Fibroblast of mammary gland (primary cell): ENCODE results near the gene BTBD3.

ENCODE experiments used
- DNase-seq: peaks from one replicate; pipeline ENCODE4 v3.0.0-alpha.2; 2010; ENCODE audit warnings: low read depth
- H3K4me3 ChIP-seq: 2 replicates; pipeline ENCODE4 v1.5.1; 2011; ENCODE audit warnings: low read depth, mild to moderate bottlenecking, low read length, moderate library complexity; ENCODE audit not compliant: control insufficient read depth
- TF ChIP-seq, protein P1 (sequence below): conservative IDR thresholded peaks from 2 replicates; pipeline ENCODE4 v1.5.1; 2011; ENCODE audit warnings: low read depth, low read length, inconsistent platforms; ENCODE audit not compliant: control insufficient read depth, insufficient read depth

The BTBD3 gene

GRCh38 chr20:11888648-11889047, 29.0 kb upstream of the BTBD3 start:
- DNase-seq: no peak
- TF ChIP-seq, protein P1, sequence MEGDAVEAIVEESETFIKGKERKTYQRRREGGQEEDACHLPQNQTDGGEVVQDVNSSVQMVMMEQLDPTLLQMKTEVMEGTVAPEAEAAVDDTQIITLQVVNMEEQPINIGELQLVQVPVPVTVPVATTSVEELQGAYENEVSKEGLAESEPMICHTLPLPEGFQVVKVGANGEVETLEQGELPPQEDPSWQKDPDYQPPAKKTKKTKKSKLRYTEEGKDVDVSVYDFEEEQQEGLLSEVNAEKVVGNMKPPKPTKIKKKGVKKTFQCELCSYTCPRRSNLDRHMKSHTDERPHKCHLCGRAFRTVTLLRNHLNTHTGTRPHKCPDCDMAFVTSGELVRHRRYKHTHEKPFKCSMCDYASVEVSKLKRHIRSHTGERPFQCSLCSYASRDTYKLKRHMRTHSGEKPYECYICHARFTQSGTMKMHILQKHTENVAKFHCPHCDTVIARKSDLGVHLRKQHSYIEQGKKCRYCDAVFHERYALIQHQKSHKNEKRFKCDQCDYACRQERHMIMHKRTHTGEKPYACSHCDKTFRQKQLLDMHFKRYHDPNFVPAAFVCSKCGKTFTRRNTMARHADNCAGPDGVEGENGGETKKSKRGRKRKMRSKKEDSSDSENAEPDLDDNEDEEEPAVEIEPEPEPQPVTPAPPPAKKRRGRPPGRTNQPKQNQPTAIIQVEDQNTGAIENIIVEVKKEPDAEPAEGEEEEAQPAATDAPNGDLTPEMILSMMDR: no peak
- no peak overlapping the region for H3K4me3 ChIP-seq

DNA sequence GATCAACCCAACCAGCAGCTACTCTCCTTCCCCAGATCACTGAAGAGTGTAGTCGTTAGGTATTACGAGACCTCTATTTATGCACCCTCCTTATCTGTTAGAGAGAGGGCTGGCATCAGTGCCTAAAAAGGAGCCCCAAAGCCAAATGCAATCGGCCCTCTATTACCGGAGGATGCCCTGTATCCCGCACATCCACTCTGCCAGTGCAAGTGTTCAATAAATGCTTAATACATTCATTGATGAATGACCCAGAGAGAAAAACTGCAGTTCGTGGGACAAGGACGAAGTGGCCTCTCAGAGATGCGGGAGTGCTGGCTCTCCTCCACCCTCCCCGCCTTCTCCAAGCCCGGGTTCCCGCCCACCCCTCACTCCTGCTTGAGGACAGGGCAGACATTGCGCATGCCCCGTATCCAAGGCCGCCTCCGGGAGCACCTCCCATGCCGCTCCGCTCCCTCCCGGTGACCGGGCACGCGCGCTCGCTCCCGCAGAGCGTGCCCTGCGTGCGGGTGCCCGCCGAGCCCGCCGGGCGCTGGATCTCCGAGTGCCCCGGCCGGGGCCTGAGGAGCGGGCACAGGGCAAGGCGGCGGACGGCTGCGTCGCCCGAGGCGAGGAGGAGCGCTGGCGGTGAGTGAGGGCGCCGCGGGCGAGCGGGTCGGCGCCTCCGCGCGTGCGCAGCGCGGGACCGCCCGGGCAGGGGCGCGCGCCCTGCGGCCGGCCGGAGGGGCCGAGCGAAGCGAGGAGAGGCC, 27.2 kb upstream of the BTBD3 start:
- DNase-seq: peak; percentile 82
- TF ChIP-seq, protein P1: no peak
- H3K4me3 ChIP-seq: peak overlapping the region; percentile 64

DNA sequence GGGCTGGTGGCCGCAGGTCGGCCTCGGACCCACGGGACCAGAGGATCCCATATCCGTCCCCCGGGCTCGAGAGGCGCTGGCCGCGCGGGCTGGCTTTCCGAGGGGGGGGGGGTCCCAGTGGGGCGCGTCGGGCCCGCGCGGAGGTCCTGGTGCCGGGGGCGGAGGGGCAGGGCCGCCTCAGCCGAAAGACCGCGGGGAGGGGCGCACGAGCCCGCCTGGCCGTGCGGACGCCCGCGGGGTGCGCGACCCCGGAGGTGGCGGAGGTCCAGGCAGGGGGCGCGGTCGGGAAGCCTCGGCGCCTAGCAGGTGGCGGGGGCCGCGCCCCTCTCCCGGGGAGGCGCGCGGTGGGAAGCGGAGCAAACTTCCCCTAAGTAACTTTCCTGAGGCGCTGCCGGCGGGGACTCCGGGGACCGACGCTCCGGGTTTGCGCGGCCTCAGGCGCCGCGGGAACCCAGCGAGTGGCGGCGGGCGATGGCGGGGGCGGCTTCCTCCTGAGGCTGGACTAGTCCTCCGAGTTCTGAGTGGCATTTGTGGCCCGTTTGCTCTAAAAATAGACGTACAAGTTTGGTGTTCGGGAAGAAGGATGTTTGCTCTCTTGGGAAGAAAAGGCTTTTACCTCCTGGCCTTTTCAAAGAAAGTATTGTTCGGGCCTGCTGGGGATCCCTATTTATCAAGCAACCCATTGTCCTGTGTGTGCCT, 26.5 kb upstream of the BTBD3 start:
- TF ChIP-seq, protein P1: no peak
- DNase-seq: peak; percentile 24
- peak overlapping the region; percentile 64 for H3K4me3 ChIP-seq

DNA sequence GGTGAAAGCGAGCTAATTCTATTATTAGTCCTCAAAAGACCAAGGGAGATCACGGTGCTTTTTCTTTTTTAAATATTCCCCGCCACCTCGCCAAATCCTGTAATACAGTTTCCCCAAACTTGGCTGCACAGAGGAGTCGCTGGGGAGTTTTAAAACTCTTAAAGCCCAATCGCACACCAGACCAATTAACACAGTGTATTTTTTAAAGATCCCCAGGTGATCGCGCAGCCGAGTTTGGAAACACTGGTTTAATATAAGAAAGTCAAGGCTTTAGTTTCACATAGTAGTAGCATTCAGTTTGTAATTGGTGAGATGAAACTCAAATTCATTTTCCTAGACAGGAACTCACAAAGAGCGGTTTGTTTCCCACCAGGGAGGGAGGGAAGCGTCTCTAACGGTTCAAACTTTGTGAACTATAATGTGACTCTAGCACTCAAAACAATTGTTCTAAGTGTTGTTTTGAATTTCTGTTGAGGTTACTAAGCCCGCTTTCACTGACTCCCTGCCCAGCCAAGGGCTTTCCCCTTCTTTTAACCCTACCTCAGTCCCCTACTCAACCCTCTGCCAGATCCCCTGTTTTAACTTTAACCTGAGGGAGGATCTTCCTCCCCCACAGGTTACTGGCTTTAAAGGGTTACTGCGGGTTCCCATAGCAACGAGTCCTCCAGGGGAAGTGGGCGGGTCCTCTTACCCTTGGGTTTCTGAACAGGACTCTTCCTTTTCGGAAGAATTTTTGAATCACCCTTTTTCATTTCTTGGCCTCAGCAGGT, 25.7 kb upstream of the BTBD3 start:
- TF ChIP-seq, protein P1: no peak
- peak; percentile 68 for DNase-seq
- H3K4me3 ChIP-seq: peak overlapping the region; percentile 64

- TF ChIP-seq, protein P1: no peak
- DNase-seq: no peak
- no peak overlapping the region for H3K4me3 ChIP-seq
Observed at GRCh38 chr20:11894062-11894461, 23.6 kb upstream of the BTBD3 start.

DNA sequence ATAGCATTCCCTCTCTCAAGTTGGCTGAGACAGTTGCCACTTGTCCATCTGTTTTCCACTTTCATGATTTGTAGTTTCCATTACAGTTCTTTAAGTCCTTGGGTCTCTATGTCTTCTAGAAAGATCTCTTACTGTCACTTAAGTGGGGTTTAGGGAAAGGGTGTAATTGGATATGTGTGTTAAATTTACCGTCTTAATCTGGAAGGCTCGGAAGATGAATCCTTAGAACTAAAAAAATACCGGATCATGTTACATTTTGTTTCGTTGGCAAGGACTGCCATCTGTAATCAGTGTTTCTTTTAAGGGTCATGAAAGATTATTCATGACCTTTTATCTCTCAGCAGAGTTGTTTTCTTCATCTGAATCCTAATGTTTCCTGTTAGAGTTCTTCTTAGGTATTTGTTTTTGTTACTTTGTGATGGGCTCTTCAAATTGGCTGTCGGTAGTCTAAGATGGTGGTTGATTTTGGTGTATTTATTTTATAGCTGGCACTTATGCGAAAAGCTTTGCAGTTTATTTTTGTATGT, 21.8 kb upstream of the BTBD3 start:
- DNase-seq: peak; percentile 20
- H3K4me3 ChIP-seq: no peak overlapping the region
- TF ChIP-seq, protein P1: no peak
